Stimulated activated CD4-positive, alpha-beta T cell treated with anti-CD3 and anti-CD28 coated beads, TNF-alpha, amount 100 ng/mL, for 1 hour (primary cell): ENCODE measurements around the gene DSCAML1.

Experiments used
- DNase-seq, 3 donors: peaks; one replicate each; pipeline ENCODE4 v3.0.0-alpha.2; 2020; ENCODE audit warnings: low read depth in 3 of 3, low spot score in 1 of 3

The DSCAML1 gene

GRCh38 chr11:117527271-117527670 lies 269.7 kb downstream of the DSCAML1 start:
- DNase-seq: no peak

GRCh38 chr11:117525866-117526542 lies 271.0 kb downstream of the DSCAML1 start:
- no peak for DNase-seq

- no peak for DNase-seq
Measured at GRCh38 chr11:117524468-117525183, 272.4 kb downstream of the DSCAML1 start.

- no peak for DNase-seq
Measured at GRCh38 chr11:117523680-117524079, 273.3 kb downstream of the DSCAML1 start.

GRCh38 chr11:117521974-117522373 lies 275.0 kb downstream of the DSCAML1 start:
- no peak for DNase-seq

- DNase-seq: no peak
Measured at GRCh38 chr11:117520966-117521365, 276.1 kb downstream of the DSCAML1 start.

- no peak for DNase-seq
Measured at GRCh38 chr11:117520201-117520600, 276.8 kb downstream of the DSCAML1 start.

- no peak for DNase-seq
Measured at GRCh38 chr11:117519590-117519989, 277.4 kb downstream of the DSCAML1 start.

- no peak for DNase-seq
Measured at GRCh38 chr11:117519170-117519569, 277.8 kb downstream of the DSCAML1 start.

GRCh38 chr11:117518455-117518854 lies 278.6 kb downstream of the DSCAML1 start:
- no peak for DNase-seq

- DNase-seq: no peak
Measured at GRCh38 chr11:117517097-117517496, 279.9 kb downstream of the DSCAML1 start.

GRCh38 chr11:117515892-117516787 lies 280.9 kb downstream of the DSCAML1 start:
- DNase-seq: no peak

- no peak for DNase-seq
Measured at GRCh38 chr11:117514256-117514655, 282.8 kb downstream of the DSCAML1 start.

- no peak for DNase-seq
Measured at GRCh38 chr11:117513666-117514065, 283.4 kb downstream of the DSCAML1 start.

GRCh38 chr11:117511931-117512539 lies 285.0 kb downstream of the DSCAML1 start:
- no peak for DNase-seq

- no peak for DNase-seq
Measured at GRCh38 chr11:117511483-117511930, 285.5 kb downstream of the DSCAML1 start.

GRCh38 chr11:117510646-117511045 lies 286.4 kb downstream of the DSCAML1 start:
- DNase-seq: no peak

GRCh38 chr11:117509543-117509942 lies 287.5 kb downstream of the DSCAML1 start:
- no peak for DNase-seq

GRCh38 chr11:117506971-117507370 lies 290.0 kb downstream of the DSCAML1 start:
- DNase-seq: no peak

GRCh38 chr11:117505285-117505970 lies 291.6 kb downstream of the DSCAML1 start:
- DNase-seq: no peak

- DNase-seq: no peak
Measured at GRCh38 chr11:117502779-117503100, 294.3 kb downstream of the DSCAML1 start.
